Transverse colon (tissue), 3 donors: ENCODE results near the gene NCOR1.

Experiments used
- CTCF ChIP-seq, 5 experiments: fragments of 200-600 bp in 3 of 5; fragments of 450-650 bp in 2 of 5; sonication (generic) in 3 of 5; IDR thresholded peaks; 1 replicate in 2 of 5; 2 replicates in 3 of 5; pipeline ENCODE4 v1.5.1; 2016 to 2017; ENCODE audit warnings: antibody characterized with exemption in 5 of 5, inconsistent platforms in 3 of 5, mild to moderate bottlenecking in 2 of 5, moderate library complexity in 1 of 5
- EP300 ChIP-seq: sonication (generic); formaldehyde crosslinking; IDR thresholded peaks from one replicate; pipeline ENCODE4 v1.6.1; 2017; ENCODE audit warnings: antibody characterized with exemption, low read depth
- POLR2A ChIP-seq: fragments of 450-650 bp; IDR thresholded peaks from one replicate; pipeline ENCODE4 v1.6.1; 2016; ENCODE audit warnings: antibody characterized with exemption, mild to moderate bottlenecking, moderate library complexity

DNA sequence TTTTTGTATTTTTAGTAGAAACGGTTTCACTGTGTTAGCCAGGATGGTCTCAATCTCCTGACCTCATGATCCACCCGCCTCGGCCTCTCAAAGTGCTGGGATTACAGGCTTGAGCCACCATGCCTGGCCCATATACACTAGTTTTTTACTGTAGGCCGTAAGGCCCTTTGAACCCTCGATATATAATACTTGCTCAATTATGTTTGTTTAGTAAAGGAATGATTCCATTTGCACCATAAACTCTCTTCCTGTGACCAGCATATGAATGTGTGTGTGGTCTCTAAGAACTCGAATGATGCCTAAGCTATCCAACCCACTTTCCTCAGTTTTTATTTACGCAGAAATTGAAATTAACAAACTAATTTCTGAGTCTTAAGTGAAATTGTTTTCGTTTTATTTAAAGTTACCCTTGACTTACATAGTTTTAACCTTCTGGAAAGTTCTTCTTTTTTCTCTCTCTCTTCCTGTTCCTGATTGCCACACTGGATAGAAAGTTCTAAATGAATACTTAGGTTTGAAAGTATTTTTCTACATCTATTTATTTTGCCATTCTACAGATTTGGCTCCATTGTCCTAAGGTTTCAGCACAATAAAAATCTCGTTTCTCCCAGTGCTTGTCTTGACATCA is 39.6 kb upstream of the NCOR1 start:
- TF ChIP-seq CTCF (IDR thresholded peaks at IDR 0.05) (no peak), POLR2A (no peak), EP300 (no peak)
